DOHH2 (cell line): Measurements from ENCODE around the gene SCAF8.
"Not testable (repeated sequence)": the region's sequence is repeated elsewhere in the genome, so short reads cannot be mapped to it uniquely, and the experiment has no call there.

Experiments used
- H3F3A ChIP-seq: fragments of 200-600 bp; sonication (generic), shearing (Covaris generic); 2 replicates; pipeline ENCODE4 v1.6.0; 2016; ENCODE audit warnings: antibody characterized with exemption, mild to moderate bottlenecking; ENCODE audit not compliant: control insufficient read depth, insufficient read depth
- H3K27ac ChIP-seq: fragments of 200-600 bp; sonication (generic); 2 replicates; pipeline ENCODE4 v1.5.1; 2014; ENCODE audit warnings: low read depth, mild to moderate bottlenecking, low read length, moderate library complexity
- H3K27me3 ChIP-seq: fragments of 200-600 bp; sonication (generic); 2 replicates; pipeline ENCODE4 v1.6.1; 2014; ENCODE audit warnings: mild to moderate bottlenecking, low read length, mixed read lengths; ENCODE audit not compliant: control insufficient read depth
- H3K36me3 ChIP-seq: fragments of 200-600 bp; sonication (generic); 2 replicates; pipeline ENCODE4 v1.6.1; 2014; ENCODE audit warnings: mild to moderate bottlenecking, low read length, moderate library complexity, mixed read lengths; ENCODE audit not compliant: control insufficient read depth
- H3K4me1 ChIP-seq: fragments of 200-600 bp; sonication (generic); 2 replicates; pipeline ENCODE4 v1.6.1; 2014; ENCODE audit warnings: mild to moderate bottlenecking, low read length, mixed read lengths; ENCODE audit not compliant: control insufficient read depth
- H3K4me2 ChIP-seq: fragments of 200-600 bp; sonication (generic); 2 replicates; pipeline ENCODE4 v1.6.0; 2014; ENCODE audit warnings: mild to moderate bottlenecking, low read length, moderate library complexity
- H3K4me3 ChIP-seq: fragments of 200-600 bp; sonication (generic); 2 replicates; pipeline ENCODE4 v1.5.1; 2014; ENCODE audit warnings: mild to moderate bottlenecking, low read length, mixed read lengths
- H3K79me2 ChIP-seq: fragments of 200-600 bp; sonication (generic); 2 replicates; pipeline ENCODE4 v1.6.1; 2014; ENCODE audit warnings: mild to moderate bottlenecking, low read length, mixed read lengths; ENCODE audit not compliant: control insufficient read depth
- H3K9me2 ChIP-seq: fragments of 200-600 bp; sonication (generic); replicated peaks from 2 replicates; pipeline ENCODE4 v1.6.1; 2014; ENCODE audit warnings: mild to moderate bottlenecking, low read length, mixed read lengths; ENCODE audit not compliant: control insufficient read depth
- H3K9me3 ChIP-seq: fragments of 200-600 bp; sonication (generic); 2 replicates; pipeline ENCODE4 v1.6.1; 2014; ENCODE audit warnings: antibody characterized with exemption, low read length, mixed read lengths; ENCODE audit not compliant: control insufficient read depth, insufficient read depth
- H4K20me1 ChIP-seq: fragments of 200-600 bp; sonication (generic); 2 replicates; pipeline ENCODE4 v1.6.0; 2014; ENCODE audit warnings: low read depth, mild to moderate bottlenecking, antibody characterized with exemption, low read length, moderate library complexity; ENCODE audit not compliant: control insufficient read depth, insufficient read depth
- EZH2phosphoT487 ChIP-seq: fragments of 200-600 bp; sonication (generic); IDR thresholded peaks from 2 replicates; pipeline ENCODE4 v1.6.1; 2017; ENCODE audit warnings: borderline replicate concordance, mild to moderate bottlenecking, antibody characterized with exemption, low read length, moderate library complexity, mixed read lengths
- TF ChIP-seq, protein P1 (sequence below): fragments of 200-600 bp; sonication (generic); IDR thresholded peaks from one replicate; pipeline ENCODE4 v1.5.1; 2014; ENCODE audit warnings: antibody characterized with exemption, mild to moderate bottlenecking, low read depth, low read length; ENCODE audit not compliant: poor library complexity, severe bottlenecking

The SCAF8 gene

DNA sequence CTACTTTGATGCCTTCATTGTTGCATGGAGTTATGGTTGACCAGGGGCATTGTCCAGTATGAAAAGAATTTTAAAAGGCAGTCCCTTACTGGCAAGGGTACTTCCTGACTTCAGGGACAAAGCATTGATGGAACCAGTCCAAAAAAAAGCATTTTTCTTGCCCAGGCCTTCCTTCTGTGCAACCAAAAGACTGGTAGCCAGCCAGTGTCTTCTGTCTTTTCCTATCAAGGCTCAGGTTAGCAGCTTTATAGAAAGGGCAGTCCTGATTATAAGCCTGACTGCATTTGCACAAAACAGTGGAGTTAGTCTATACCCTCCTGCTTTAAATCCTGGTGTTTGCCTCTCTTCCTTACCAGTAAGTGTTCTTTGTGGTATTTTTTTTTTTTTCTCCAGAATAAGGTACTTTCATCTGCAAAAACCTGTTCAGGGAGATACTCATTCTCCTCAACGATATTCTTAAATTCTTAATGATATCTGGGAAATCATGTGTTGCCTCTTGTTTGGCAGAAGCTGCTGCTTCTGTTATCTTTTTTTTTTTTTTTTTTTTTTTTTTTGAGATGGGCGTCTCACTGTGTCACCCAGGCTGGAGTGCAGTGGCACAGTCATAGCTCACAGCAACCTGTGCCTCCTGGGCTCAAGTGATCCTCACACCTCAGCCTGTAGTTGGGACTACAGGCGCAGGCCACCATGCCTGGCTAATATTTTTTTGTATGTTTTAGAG lies 33.9 kb downstream of the SCAF8 start:
- Histone ChIP-seq H3K36me3 (peaks cover 17% of the 10 kb centered on the region), H4K20me1 (peaks cover 23% of the 10 kb centered on the region; the same call in 1 of the 2 replicates), H3K27me3 (no peaks in the 10 kb centered on the region), H3K4me3 (no peak overlapping the region), H3K4me1 (peaks cover 15% of the 10 kb centered on the region), H3K4me2 (no peak overlapping the region), H3K9me3 (no peaks in the 10 kb centered on the region), H3K79me2 (peaks cover 100% of the 10 kb centered on the region), H3K27ac (no peak overlapping the region), H3F3A (no peaks in the 10 kb centered on the region), H3K9me2 (no peaks in the 10 kb centered on the region)
- no peak for TF ChIP-seq EZH2phosphoT487
- TF ChIP-seq, protein P1, sequence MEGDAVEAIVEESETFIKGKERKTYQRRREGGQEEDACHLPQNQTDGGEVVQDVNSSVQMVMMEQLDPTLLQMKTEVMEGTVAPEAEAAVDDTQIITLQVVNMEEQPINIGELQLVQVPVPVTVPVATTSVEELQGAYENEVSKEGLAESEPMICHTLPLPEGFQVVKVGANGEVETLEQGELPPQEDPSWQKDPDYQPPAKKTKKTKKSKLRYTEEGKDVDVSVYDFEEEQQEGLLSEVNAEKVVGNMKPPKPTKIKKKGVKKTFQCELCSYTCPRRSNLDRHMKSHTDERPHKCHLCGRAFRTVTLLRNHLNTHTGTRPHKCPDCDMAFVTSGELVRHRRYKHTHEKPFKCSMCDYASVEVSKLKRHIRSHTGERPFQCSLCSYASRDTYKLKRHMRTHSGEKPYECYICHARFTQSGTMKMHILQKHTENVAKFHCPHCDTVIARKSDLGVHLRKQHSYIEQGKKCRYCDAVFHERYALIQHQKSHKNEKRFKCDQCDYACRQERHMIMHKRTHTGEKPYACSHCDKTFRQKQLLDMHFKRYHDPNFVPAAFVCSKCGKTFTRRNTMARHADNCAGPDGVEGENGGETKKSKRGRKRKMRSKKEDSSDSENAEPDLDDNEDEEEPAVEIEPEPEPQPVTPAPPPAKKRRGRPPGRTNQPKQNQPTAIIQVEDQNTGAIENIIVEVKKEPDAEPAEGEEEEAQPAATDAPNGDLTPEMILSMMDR = no peak

DNA sequence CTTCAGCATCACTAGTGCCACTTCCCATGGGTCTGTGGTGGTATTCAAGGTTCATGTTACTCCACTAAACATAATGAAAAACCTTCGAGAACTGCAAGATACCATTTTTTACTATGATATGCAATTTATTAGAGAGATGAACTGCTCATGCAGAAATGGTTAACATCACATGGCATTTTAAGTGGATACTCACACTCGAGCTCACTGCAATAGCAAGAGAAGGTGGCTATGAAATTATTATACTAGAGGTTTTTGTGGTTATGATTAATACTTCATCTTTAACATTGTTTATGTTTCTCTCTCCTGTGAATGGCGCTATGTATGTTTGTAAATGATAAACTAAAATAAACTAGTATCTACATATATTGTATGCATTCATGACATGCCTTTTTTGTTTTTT lies 35.1 kb downstream of the SCAF8 start:
- H3K79me2 ChIP-seq = peaks cover 100% of the 10 kb centered on the region
- no peaks in the 10 kb centered on the region for H3K9me2 ChIP-seq
- H3K9me3 ChIP-seq = no peaks in the 10 kb centered on the region
- peaks cover 16% of the 10 kb centered on the region for H3K4me1 ChIP-seq
- no peak for TF ChIP-seq EZH2phosphoT487
- TF ChIP-seq, protein P1 = no peak
- no peak overlapping the region for H3K27ac ChIP-seq
- H3K27me3 ChIP-seq = no peaks in the 10 kb centered on the region
- no peaks in the 10 kb centered on the region for H3F3A ChIP-seq
- H3K4me3 ChIP-seq = no peak overlapping the region
- peaks cover 15% of the 10 kb centered on the region for H3K36me3 ChIP-seq
- H3K4me2 ChIP-seq = no peak overlapping the region
- peaks cover 23% of the 10 kb centered on the region; the same call in 1 of the 2 replicates for H4K20me1 ChIP-seq

DNA sequence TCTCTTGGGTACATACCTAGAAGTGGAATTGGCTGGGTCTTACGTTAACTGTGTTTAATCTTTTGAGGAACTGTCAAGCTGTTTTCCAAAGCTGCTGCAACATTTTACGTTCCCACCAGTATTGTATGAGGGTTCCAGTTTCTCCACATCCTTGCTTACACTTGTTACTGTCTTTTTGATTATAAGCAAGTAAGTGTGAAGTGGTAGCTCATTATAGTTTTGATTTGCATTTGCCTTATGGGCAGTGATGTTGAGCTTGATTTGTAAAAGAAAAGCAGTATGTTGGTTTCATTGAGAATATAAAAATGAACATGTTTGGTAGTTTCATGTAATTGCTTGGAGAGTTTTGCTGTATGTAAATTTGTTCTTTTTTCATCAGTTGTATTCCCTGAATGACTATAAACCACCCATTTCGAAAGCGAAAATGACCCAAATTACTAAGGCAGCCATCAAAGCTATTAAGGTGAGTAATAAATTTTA lies 40.4 kb downstream of the SCAF8 start:
- H4K20me1 ChIP-seq = peaks cover 14% of the 10 kb centered on the region; the same call in 1 of the 2 replicates
- H3K79me2 ChIP-seq = peaks cover 80% of the 10 kb centered on the region
- peaks cover 3% of the 10 kb centered on the region; the same call in 1 of the 2 replicates for H3F3A ChIP-seq
- TF ChIP-seq, protein P1 = no peak
- no peak for TF ChIP-seq EZH2phosphoT487
- peaks cover 39% of the 10 kb centered on the region for H3K36me3 ChIP-seq
- no peaks in the 10 kb centered on the region for H3K27me3 ChIP-seq
- H3K9me2 ChIP-seq = no peaks in the 10 kb centered on the region
- H3K4me3 ChIP-seq = no peak overlapping the region
- H3K4me1 ChIP-seq = 0 out of 2 replicates have a peak, but pooled peaks cover 3% of the 10 kb centered on the region
- H3K27ac ChIP-seq = no peak overlapping the region
- H3K4me2 ChIP-seq = no peak overlapping the region
- no peaks in the 10 kb centered on the region for H3K9me3 ChIP-seq

DNA sequence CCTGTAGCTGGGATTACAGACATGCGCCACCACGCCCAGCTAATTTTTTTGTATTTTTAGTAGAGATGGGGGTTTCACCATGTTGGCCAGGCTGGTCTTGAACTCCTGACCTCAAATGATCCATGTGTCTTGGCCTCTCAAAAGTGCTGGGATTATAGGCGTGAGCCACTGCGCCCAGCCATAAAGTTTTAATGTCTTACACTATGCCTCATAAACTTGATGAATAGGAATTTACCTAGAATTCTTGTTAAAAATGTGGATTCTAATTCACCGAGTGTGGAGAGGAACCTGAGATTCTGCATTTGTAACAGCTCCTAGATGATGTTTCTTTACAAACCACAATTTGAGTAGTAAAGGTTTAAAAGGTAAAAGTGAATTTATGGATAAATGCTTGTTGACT lies 45.9 kb downstream of the SCAF8 start:
- not testable (repeated sequence) for H3K9me2 ChIP-seq, H3K4me1 ChIP-seq, H3K27me3 ChIP-seq, H3K9me3 ChIP-seq, H3F3A ChIP-seq, H3K4me2 ChIP-seq, H4K20me1 ChIP-seq, H3K27ac ChIP-seq, H3K4me3 ChIP-seq
- Histone ChIP-seq H3K36me3 (peaks cover 55% of the 10 kb centered on the region), H3K79me2 (peaks cover 55% of the 10 kb centered on the region)
